HepG2 (cell line): ENCODE data around the gene ZFPM1. TPM values are rescaled to one million over a fixed set of nuclear protein-coding genes. Genes with fewer than 3 reads are reported as not detected.

Source experiments
- ATAC-seq: fragments of 200-7000 bp; cut with Tn5 transposase; 3 replicates; pipeline ENCODE4 v1.9.1; 2020; ENCODE audit warnings: mild to moderate bottlenecking, moderate library complexity
- BruUV-seq: library from RNA; stranded (reverse); fragments of 400-500 nt; replicated peaks from 2 replicates; lab custom pipeline; 2021; lab: Mats Ljungman, UMichigan
- CTCF ChIA-PET: fragments of 300-600 bp; formaldehyde crosslinking; extraction: SDS; loops from one replicate; lab custom pipeline; 2021; ENCODE audit warnings: low total read pairs, inconsistent platforms, low intra/inter-chr PET ratio; lab: Yijun Ruan, JAX
- POLR2A ChIA-PET: fragments of 350-600 bp; sonication (Branson Sonifier 250); formaldehyde crosslinking; loops from one replicate; lab custom pipeline; 2020; ENCODE audit warnings: antibody characterized with exemption, inconsistent platforms; lab: Yijun Ruan, JAX
- DNase-seq: peaks from one replicate; pipeline ENCODE4 v3.0.0-alpha.2; 2015; ENCODE audit warnings: low spot score
- FAIRE-seq: peaks from 3 replicates; lab custom pipeline; 2011; peaks lifted over from hg19 to GRCh38; lab: Jason Lieb, UNC
- H2AFZ ChIP-seq: one replicate; pipeline ENCODE4 v1.6.1; 2011; ENCODE audit warnings: low read length, inconsistent platforms
- H3K27ac ChIP-seq: fragments of 300-600 bp; 3 replicates; pipeline ENCODE4 v1.8.0; 2011; ENCODE audit warnings: mixed run types, mild to moderate bottlenecking, mixed read lengths, low read length, inconsistent platforms; ENCODE audit not compliant: insufficient read depth; ENCODE audit errors: extremely low read length
- H3K27me3 ChIP-seq, 2 experiments: fragments of 200-600 bp in 1 of 2; 2 replicates in 1 of 2; 3 replicates in 1 of 2; pipeline versions ENCODE4 v1.6.0 to v1.8.0; 2011; ENCODE audit warnings: low read length in 2 of 2, mild to moderate bottlenecking in 2 of 2, moderate library complexity in 2 of 2, inconsistent platforms in 1 of 2; ENCODE audit not compliant: insufficient read depth in 2 of 2, control insufficient read depth in 1 of 2
- H3K36me3 ChIP-seq, 2 experiments: fragments of 200-600 bp in 1 of 2; replicated peaks in 1 of 2; 2 replicates in 1 of 2; 3 replicates in 1 of 2; pipeline versions ENCODE4 v1.5.1 to v1.8.0; 2011; ENCODE audit warnings: low read length in 2 of 2, inconsistent platforms in 1 of 2; ENCODE audit not compliant: insufficient read depth in 2 of 2, control insufficient read depth in 1 of 2
- H3K4me1 ChIP-seq: 2 replicates; pipeline ENCODE4 v1.5.1; 2012; ENCODE audit warnings: low read length, inconsistent platforms; ENCODE audit not compliant: insufficient read depth
- H3K4me2 ChIP-seq: 2 replicates; pipeline ENCODE4 v1.6.0; 2011; ENCODE audit warnings: low read depth, low read length, inconsistent platforms
- H3K4me3 ChIP-seq, 3 experiments: fragments of 200-600 bp in 1 of 3; sonication (generic), shearing (Covaris generic) in 1 of 3; replicated peaks in 1 of 3; 2 replicates each; pipeline ENCODE4 v1.5.1; 2011 to 2016; ENCODE audit warnings: low read length in 3 of 3, inconsistent platforms in 2 of 3, low read depth in 2 of 3, mild to moderate bottlenecking in 2 of 3, control low read depth in 1 of 3, mixed read lengths in 1 of 3; ENCODE audit not compliant: insufficient read depth in 1 of 3
- H3K79me2 ChIP-seq: one replicate; pipeline ENCODE4 v1.6.1; 2011; ENCODE audit warnings: low read length, inconsistent platforms; ENCODE audit not compliant: insufficient read depth
- H3K9ac ChIP-seq: 2 replicates; pipeline ENCODE4 v1.6.0; 2011; ENCODE audit warnings: mild to moderate bottlenecking, low read depth, low read length, inconsistent platforms; ENCODE audit not compliant: insufficient read depth
- H3K9me3 ChIP-seq: 2 replicates; pipeline ENCODE4 v1.5.1; 2012; ENCODE audit warnings: mild to moderate bottlenecking, low read length
- H4K20me1 ChIP-seq: 2 replicates; pipeline ENCODE4 v1.6.0; 2011; ENCODE audit warnings: inconsistent platforms, mild to moderate bottlenecking, low read length, moderate library complexity; ENCODE audit not compliant: insufficient read depth
- FOXO1 ChIP-seq: sonication (generic); formaldehyde crosslinking; IDR thresholded peaks from 2 replicates; pipeline ENCODE4 v1.4.0; 2020; ENCODE audit warnings: missing genetic modification reagents
- HNRNPL ChIP-seq: fragments of 200-400 bp; formaldehyde crosslinking; IDR thresholded peaks from 2 replicates; pipeline ENCODE4 v1.6.1; 2017; ENCODE audit warnings: mild to moderate bottlenecking, low read depth, low read length
- MEF2D ChIP-seq: sonication (generic); formaldehyde crosslinking; IDR thresholded peaks from 2 replicates; pipeline ENCODE4 v1.5.1; 2020; ENCODE audit warnings: mild to moderate bottlenecking, missing genetic modification reagents
- MIXL1 ChIP-seq: IDR thresholded peaks from 2 replicates; pipeline ENCODE4 v1.6.1; 2016
- ZEB1 ChIP-seq: IDR thresholded peaks from 2 replicates; pipeline ENCODE4 v1.6.1; 2012; ENCODE audit warnings: mild to moderate bottlenecking, low read depth, inconsistent platforms; ENCODE audit not compliant: insufficient replicate concordance
- ZNF33B ChIP-seq: sonication (generic); formaldehyde crosslinking; IDR thresholded peaks from 2 replicates; pipeline ENCODE4 v1.5.1; 2020; ENCODE audit warnings: mild to moderate bottlenecking, missing genetic modification reagents
- ZNF766 ChIP-seq: sonication (generic); formaldehyde crosslinking; IDR thresholded peaks from 2 replicates; pipeline ENCODE4 v1.5.0; 2020; ENCODE audit warnings: missing genetic modification reagents, borderline replicate concordance
- ZNF83 ChIP-seq: sonication (generic); formaldehyde crosslinking; IDR thresholded peaks from 2 replicates; pipeline ENCODE4 v1.4.0; 2020; ENCODE audit warnings: missing genetic modification reagents, mild to moderate bottlenecking, borderline replicate concordance
- ZSCAN12 ChIP-seq: sonication (generic); formaldehyde crosslinking; IDR thresholded peaks from 2 replicates; pipeline ENCODE4 v1.9.0; 2021; ENCODE audit warnings: mild to moderate bottlenecking, missing genetic modification reagents
- WGBS: methylation state at CpG from one replicate; pipeline ENCODE4 v1.1.6; 2017; ENCODE audit warnings: low lambda C conversion rate; 5-methylcytosine and 5-hydroxymethylcytosine counted together
- in situ Hi-C: cut with HindIII; loops from 2 replicates; pipeline ENCODE4 v1.10.0; 2017; ENCODE audit warnings: low pct_unique_long_range_greater_than_20kb; ENCODE audit not compliant: extremely low pct_ligation_motif_present
- intact Hi-C: fragments of 100-400 bp; cut with micrococcal nuclease; formaldehyde crosslinking; loops from one replicate; pipeline ENCODE4 v1.10.0; 2022; ENCODE audit not compliant: unreplicated experiment
- polyA plus RNA-seq, 8 experiments: library from polyadenylated mRNA; depleted of rRNA in 3 of 8; stranded (reverse) in 7 of 8; unstranded in 1 of 8; fragments of >200 nt; fragmentation: Illumina TruSeq in 4 of 8; extraction: Trizol in 4 of 8; gene quantifications; 2 replicates each; pipeline versions ENCODE4 v1.2.1 to v1.2.3, GENCODE V29; 2011 to 2016; ENCODE audit warnings: low read depth in 4 of 8, missing spikeins in 1 of 8, mixed read lengths in 1 of 8; ENCODE audit not compliant: insufficient read depth in 1 of 8
- total RNA-seq, 5 experiments: library from RNA; depleted of rRNA; stranded (reverse); fragments of >200 nt; fragmentation: Illumina TruSeq; extraction: Trizol; gene quantifications; 2 replicates each; pipeline ENCODE4 v1.2.3, GENCODE V29; 2016; ENCODE audit warnings: low read depth in 1 of 5
- TF ChIP-seq, protein P1 (sequence below): sonication (generic); formaldehyde crosslinking; IDR thresholded peaks from 2 replicates; pipeline ENCODE4 v1.4.0; 2020; ENCODE audit warnings: missing genetic modification reagents, mild to moderate bottlenecking, borderline replicate concordance
- TF ChIP-seq, protein P2 (sequence below): sonication (generic); formaldehyde crosslinking; IDR thresholded peaks from 2 replicates; pipeline ENCODE4 v1.4.0; 2020; ENCODE audit warnings: missing genetic modification reagents

ZFPM1 gene
- total and polyA plus RNA-seq, 2 of the 13 experiments (the other 11 are each of a cell fraction or from before 2014, with no cell fraction given): 1.3 to 3.8 TPM

DNA sequence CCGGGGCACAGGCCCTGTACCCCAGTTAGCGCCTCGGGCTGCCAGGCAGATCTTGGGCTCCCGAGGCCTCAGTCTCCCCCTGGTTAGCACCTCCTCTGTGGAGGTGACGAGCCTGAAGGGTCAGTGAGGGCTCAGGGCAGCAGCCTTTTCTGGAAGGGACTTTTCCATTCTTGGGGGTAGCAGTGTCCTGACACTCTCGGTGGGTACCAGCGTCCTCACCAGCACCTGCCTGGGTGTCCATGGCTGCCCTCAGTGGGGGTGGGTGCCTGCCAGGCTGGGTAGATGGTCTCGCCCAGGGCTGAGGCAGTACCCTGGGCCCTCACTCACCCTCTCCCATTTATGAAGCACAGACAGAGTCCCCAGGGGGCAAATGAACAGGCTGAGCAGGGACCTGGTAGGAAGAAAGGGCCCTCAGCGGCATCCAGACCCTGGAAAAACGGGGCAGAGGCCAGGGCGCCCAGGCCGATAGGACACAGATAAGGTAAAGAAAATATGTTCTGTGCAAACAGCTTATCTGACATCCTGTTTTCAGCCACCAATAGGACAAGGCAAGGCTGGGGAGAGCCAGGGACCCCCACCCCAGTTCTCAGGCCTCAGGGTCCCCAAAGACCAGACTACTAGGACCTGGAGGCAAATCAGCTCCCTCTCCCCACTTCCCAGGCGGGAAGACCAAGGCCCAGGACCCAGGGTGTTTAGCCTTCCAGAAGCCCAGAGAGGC, 50.9 kb downstream of the ZFPM1 start (continued):
- peak; percentile 87; the same call in 1 of the 2 replicates for TF ChIP-seq HNRNPL
- 0 out of 2 replicates have a peak, but pooled peaks have one; percentile 39 for TF ChIP-seq ZNF33B (CRISPR knock-in tag)
- peak; percentile 77; the same call in 1 of the 2 replicates for TF ChIP-seq ZNF766
- peak; percentile 72; the same call in 1 of the 2 replicates for TF ChIP-seq FOXO1 (CRISPR knock-in tag)
- TF ChIP-seq, all 625 proteins: peak for 128

DNA sequence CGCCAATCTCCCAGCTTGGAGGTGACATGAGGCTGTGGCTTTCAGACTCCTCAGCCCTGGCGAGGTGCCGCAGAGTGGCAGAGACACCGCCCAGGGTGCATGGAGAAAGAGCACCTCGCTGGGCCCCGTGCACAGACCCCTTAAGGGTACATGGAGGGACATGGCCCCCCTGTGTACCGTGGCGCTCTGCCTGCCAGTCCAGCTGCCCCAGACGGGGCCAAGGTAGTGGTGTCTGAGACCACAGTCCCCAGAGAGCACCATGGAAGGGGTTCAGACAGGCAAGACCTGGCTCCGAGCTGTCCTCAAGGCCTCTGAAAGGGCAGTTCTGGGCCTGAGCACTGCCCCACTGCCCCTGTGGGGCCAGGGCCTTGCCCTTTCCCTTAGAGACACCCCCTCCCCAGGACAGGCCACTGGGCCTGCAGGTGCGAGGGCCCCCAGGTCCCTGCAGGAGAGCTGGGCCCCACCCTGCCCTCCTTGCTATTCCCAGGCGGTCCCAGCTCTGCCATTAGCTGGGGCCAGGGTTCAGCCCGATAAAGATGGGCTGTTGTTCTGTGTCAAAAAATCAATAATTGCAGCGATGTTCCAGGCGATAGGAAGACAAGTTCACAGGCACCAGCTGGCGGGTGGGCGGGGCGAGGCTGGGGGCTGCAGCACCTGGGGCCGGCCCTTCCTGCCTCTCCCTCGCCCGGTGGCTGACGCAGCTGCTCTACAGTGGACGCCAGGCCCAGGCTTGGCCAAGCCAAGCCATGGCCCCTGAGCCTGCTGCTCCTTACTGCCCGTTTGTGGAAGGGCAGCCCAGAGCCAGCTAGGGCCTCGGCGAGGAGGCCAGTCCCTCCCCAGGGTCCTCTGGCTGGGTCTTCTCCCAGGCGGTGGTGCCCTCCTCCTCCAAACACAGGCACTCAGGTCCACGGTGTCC, 51.7 kb downstream of the ZFPM1 start:
- intact Hi-C loops (loop anchor here (1.0 to 5.0 kb wide), 3 partner anchors 16 to 60 kb away; no protein-coding TSS in a partner anchor), in situ Hi-C loops (loop anchor here (10.0 kb wide), 1 partner anchor 50 kb away; the partner anchor contains the start of gene ZFPM1)
- Histone ChIP-seq H3K36me3 (0 out of 5 replicates have a peak, but pooled peaks cover 3 to 5% of the 10 kb centered on the region in 2 experiments), H4K20me1 (no peaks in the 10 kb centered on the region), H3K27me3 (no peaks in the 10 kb centered on the region), H3K4me3 (peak overlapping the region; percentile 19 to 56 (median 32); a peak in 5 of 6 replicates), H2AFZ (no peak overlapping the region), H3K79me2 (no peaks in the 10 kb centered on the region), H3K4me2 (peak overlapping the region; percentile 88), H3K9me3 (no peaks in the 10 kb centered on the region), H3K9ac (peak overlapping the region; percentile 73), H3K27ac (peak overlapping the region; percentile 92), H3K4me1 (peaks cover 67% of the 10 kb centered on the region)
- FAIRE-seq (peak; percentile 96), ATAC-seq (peak; percentile 77), DNase-seq (peak; percentile 96)
- WGBS: 0% methylated on average over 7 of the region's 28 CpGs
- ChIA-PET CTCF (interaction anchor here (0.6 to 2.4 kb wide), 4 partner anchors 11 to 62 kb away, joined by 4 to 34 read pairs (median 11); no protein-coding TSS in a partner anchor), POLR2A (interaction anchor here (0.7 to 8.4 kb wide), 13 partner anchors 11 to 655 kb away, joined by 3 to 370 read pairs (median 5); partner anchors contain the start of genes ZC3H18 and ZFPM1)
- BruUV-seq: TSS peak; percentile 65
- TF ChIP-seq, protein P1, sequence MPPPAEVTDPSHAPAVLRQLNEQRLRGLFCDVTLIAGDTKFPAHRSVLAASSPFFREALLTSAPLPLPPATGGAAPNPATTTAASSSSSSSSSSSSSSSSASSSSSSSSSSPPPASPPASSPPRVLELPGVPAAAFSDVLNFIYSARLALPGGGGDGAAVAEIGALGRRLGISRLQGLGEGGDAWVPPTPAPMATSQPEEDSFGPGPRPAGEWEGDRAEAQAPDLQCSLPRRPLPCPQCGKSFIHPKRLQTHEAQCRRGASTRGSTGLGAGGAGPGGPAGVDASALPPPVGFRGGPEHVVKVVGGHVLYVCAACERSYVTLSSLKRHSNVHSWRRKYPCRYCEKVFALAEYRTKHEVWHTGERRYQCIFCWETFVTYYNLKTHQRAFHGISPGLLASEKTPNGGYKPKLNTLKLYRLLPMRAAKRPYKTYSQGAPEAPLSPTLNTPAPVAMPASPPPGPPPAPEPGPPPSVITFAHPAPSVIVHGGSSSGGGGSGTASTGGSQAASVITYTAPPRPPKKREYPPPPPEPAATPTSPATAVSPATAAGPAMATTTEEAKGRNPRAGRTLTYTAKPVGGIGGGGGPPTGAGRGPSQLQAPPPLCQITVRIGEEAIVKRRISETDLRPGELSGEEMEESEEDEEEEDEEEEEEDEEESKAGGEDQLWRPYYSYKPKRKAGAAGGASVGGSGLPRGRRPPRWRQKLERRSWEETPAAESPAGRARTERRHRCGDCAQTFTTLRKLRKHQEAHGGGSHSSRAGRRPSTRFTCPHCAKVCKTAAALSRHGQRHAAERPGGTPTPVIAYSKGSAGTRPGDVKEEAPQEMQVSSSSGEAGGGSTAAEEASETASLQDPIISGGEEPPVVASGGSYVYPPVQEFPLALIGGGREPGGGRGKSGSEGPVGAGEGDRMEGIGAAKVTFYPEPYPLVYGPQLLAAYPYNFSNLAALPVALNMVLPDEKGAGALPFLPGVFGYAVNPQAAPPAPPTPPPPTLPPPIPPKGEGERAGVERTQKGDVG: peak; percentile 87
- TF ChIP-seq MEF2D (CRISPR knock-in tag): peak; percentile 96
- TF ChIP-seq ZEB1: peak; percentile 98
- TF ChIP-seq ZSCAN12: peak; percentile 89; the same call in 1 of the 2 replicates
- TF ChIP-seq MIXL1: peak; percentile 97
- TF ChIP-seq, protein P2, sequence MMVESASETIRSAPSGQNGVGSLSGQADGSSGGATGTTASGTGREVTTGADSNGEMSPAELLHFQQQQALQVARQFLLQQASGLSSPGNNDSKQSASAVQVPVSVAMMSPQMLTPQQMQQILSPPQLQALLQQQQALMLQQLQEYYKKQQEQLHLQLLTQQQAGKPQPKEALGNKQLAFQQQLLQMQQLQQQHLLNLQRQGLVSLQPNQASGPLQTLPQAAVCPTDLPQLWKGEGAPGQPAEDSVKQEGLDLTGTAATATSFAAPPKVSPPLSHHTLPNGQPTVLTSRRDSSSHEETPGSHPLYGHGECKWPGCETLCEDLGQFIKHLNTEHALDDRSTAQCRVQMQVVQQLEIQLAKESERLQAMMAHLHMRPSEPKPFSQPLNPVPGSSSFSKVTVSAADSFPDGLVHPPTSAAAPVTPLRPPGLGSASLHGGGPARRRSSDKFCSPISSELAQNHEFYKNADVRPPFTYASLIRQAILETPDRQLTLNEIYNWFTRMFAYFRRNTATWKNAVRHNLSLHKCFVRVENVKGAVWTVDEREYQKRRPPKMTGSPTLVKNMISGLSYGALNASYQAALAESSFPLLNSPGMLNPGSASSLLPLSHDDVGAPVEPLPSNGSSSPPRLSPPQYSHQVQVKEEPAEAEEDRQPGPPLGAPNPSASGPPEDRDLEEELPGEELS (CRISPR knock-in tag): peak; percentile 95
- TF ChIP-seq ZNF83 (CRISPR knock-in tag): no peak
